Measurements from ENCODE around the gene METTL6.

The METTL6 gene

DNA sequence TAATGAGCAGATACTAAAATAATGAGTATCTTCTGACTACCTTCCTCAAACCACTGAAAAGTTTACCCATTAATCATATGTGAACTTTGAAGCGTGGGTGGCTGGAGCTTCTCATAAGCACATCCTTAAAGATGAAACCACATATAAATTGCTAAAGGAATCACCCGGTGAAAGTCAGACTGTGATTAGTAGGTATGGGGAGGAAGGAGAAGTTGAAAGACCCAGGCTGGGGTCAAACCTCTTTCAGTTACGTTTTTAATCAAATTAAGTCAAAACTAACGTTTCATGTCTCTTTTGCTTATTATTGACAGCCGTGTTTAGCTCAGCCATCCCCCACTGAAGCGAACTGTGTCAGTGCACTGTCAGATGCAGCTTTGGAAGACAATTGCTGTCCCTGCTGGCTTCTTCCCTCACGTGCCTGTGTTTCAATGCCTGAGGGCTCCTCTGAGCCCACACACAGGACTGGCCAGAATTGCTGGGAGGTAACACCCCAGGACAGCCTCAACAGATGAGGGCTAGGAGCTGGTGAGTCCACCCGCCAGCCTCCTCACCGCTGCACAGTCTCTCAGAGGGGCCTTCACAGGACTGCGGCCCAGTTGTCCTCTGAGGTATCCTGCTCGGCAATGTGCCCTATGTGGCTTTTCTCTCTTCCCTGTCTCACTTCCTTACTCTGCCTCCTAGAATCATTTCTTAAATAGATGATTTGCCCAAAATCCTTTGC is 65.7 kb downstream of the METTL6 start:
- no peak for DNase-seq

DNA sequence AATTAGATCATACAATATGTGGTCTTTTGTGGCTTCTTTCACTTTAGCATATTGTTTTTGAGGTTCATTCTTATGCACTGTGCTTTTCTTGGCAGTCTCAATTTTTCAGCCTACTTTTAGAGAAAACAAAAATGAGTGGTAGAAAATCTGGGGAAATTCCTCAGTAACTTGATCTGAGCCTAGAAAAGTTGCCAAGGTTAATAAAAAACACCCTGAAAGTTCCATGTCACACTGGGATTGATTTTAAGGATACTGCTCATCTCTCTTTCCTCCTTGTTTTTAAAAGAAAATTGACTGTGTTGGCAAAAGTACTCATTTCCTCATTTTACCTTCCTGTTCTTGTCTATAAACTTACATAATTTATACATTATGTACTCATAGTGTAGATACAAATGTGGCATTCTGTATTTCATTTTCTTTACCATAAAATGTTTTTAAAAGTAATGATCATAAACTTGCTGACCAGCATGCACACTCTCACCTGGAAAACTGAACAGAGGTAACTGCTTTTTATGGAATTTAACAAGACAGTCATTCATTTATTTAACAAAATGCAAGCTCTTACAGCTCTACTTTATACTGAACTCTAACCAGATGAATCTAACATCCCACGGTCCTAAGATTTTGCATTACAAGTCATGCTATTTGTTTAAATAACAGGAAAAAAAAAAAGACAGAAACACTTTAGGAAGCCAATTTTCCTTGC is 66.4 kb downstream of the METTL6 start:
- DNase-seq: no peak

Data from NCI-H82 (cell line).